PFSK-1 (cell line): ENCODE results near the gene BORA. TPM values are rescaled to one million over a fixed set of nuclear protein-coding genes. Genes with fewer than 3 reads are reported as not detected.

Experiments
- FOXP2 ChIP-seq: optimal IDR thresholded peaks from 2 replicates; pipeline ENCODE3; 2011; ENCODE audit warnings: borderline replicate concordance, control low read depth, inconsistent platforms; ENCODE audit not compliant: insufficient read depth; ENCODE audit errors: extremely low read length, extremely low read depth
- POLR2AphosphoS5 ChIP-seq: IDR thresholded peaks from 2 replicates; pipeline ENCODE4 v1.6.1; 2012; ENCODE audit warnings: low read depth, mild to moderate bottlenecking, control low read depth, low read length, moderate library complexity
- REST ChIP-seq, 2 experiments: IDR thresholded peaks; 2 replicates each; pipeline versions ENCODE4 v1.6.1 to v1.8.0; 2011 to 2012; ENCODE audit warnings: low read depth in 2 of 2, low read length in 2 of 2, control low read depth in 1 of 2, inconsistent platforms in 1 of 2, mild to moderate bottlenecking in 1 of 2, moderate library complexity in 1 of 2; ENCODE audit not compliant: insufficient read depth in 1 of 2
- SIN3A ChIP-seq: IDR thresholded peaks from 2 replicates; pipeline ENCODE4 v1.6.1; 2012; ENCODE audit warnings: mild to moderate bottlenecking, low read length, moderate library complexity, borderline replicate concordance; ENCODE audit not compliant: insufficient read depth
- TAF1 ChIP-seq: IDR thresholded peaks from 2 replicates; pipeline ENCODE4 v1.6.1; 2012; ENCODE audit warnings: low read length, control low read depth, borderline replicate concordance; ENCODE audit not compliant: insufficient read depth
- polyA plus RNA-seq: library from polyadenylated mRNA; unstranded; fragments of >200 nt; gene quantifications from one replicate; pipeline ENCODE4 v1.2.1, GENCODE V29; 2012; ENCODE audit warnings: low read depth, missing spikeins; ENCODE audit not compliant: insufficient read length

BORA gene
- 1.4 TPM for polyA plus RNA-seq

GRCh38 chr13:72727417-72728289 is at the start of gene BORA, which contains the start of gene MZT1:
Gene BORA (plus strand): TSS chr13:72727923. CDS start chr13:72728941, 1,018 bp downstream.
Gene MZT1 (minus strand): TSS chr13:72727629. CDS start chr13:72727602, 27 bp downstream.
- TF ChIP-seq SIN3A = 0 out of 2 replicates have a peak, but pooled peaks have one; percentile 19
- no peak for TF ChIP-seq REST (IDR thresholded peaks at IDR 0.05; ENCODE audit: insufficient read depth in 1 of 2, low read depth in 2 of 2, low read length in 2 of 2)
- TF ChIP-seq FOXP2 = peak; percentile 43
- TF ChIP-seq POLR2AphosphoS5 = peak; percentile 72
- TF ChIP-seq TAF1 = 0 out of 2 replicates have a peak, but pooled peaks have one; percentile 36

- TF ChIP-seq SIN3A (no peak), POLR2AphosphoS5 (no peak), FOXP2 (no peak), REST (IDR thresholded peaks at IDR 0.05; ENCODE audit: insufficient read depth in 1 of 2, low read depth in 2 of 2, low read length in 2 of 2) (no peak)
These were observed 49.4 kb upstream of the BORA start for GRCh38 chr13:72678312-72678711.

- TF ChIP-seq POLR2AphosphoS5 (no peak), SIN3A (no peak), REST (IDR thresholded peaks at IDR 0.05; ENCODE audit: insufficient read depth in 1 of 2, low read depth in 2 of 2, low read length in 2 of 2) (no peak), TAF1 (no peak), FOXP2 (no peak)
These were observed 47.4 kb upstream of the BORA start for GRCh38 chr13:72680353-72680752.

GRCh38 chr13:72686766-72687165 is 41.0 kb upstream of the BORA start:
- no peak for TF ChIP-seq REST (IDR thresholded peaks at IDR 0.05; ENCODE audit: insufficient read depth in 1 of 2, low read depth in 2 of 2, low read length in 2 of 2)
- TF ChIP-seq SIN3A = no peak
- no peak for TF ChIP-seq TAF1
- no peak for TF ChIP-seq POLR2AphosphoS5
- no peak for TF ChIP-seq FOXP2
